ENCODE results near the gene MAU2. TPM values are rescaled to one million over a fixed set of nuclear protein-coding genes. Genes with fewer than 3 reads are reported as not detected.

The MAU2 gene
- total and polyA plus RNA-seq, 2 of the 13 experiments (the other 11 are each of a cell fraction or from before 2014, with no cell fraction given) = 16.8 to 33.8 TPM

GRCh38 chr19:19319732-19320360 lies 783 bp upstream of the MAU2 start (continued):
- TF ChIP-seq, protein P1, sequence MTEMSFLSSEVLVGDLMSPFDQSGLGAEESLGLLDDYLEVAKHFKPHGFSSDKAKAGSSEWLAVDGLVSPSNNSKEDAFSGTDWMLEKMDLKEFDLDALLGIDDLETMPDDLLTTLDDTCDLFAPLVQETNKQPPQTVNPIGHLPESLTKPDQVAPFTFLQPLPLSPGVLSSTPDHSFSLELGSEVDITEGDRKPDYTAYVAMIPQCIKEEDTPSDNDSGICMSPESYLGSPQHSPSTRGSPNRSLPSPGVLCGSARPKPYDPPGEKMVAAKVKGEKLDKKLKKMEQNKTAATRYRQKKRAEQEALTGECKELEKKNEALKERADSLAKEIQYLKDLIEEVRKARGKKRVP (CRISPR knock-in tag; IDR thresholded peaks at IDR 0.05) = no peak
- TF ChIP-seq THAP11 (CRISPR knock-in tag; IDR thresholded peaks at IDR 0.05) (no peak), NCOA2 (CRISPR knock-in tag; IDR thresholded peaks at IDR 0.05) (no peak), PCBP1 (IDR thresholded peaks at IDR 0.05; ENCODE audit: borderline replicate concordance, low read depth, low read length) (no peak), ADNP (CRISPR knock-in tag; IDR thresholded peaks at IDR 0.05) (no peak), AKNA (CRISPR knock-in tag; IDR thresholded peaks at IDR 0.05; ENCODE audit: borderline replicate concordance) (no peak), DNMT1 (CRISPR knock-in tag; IDR thresholded peaks at IDR 0.05) (no peak), SYNCRIP (IDR thresholded peaks at IDR 0.05; ENCODE audit: insufficient read depth, low read depth, low read length) (no peak), ZNF510 (CRISPR knock-in tag; IDR thresholded peaks at IDR 0.05; ENCODE audit: low read depth) (no peak), ARHGAP35 (CRISPR knock-in tag; IDR thresholded peaks at IDR 0.05; ENCODE audit: borderline replicate concordance) (0 out of 2 replicates have a peak, but pooled peaks have one; percentile 76), GTF3A (CRISPR knock-in tag; conservative IDR thresholded peaks at IDR 0.05) (no peak), ZBTB37 (CRISPR knock-in tag; IDR thresholded peaks at IDR 0.05) (no peak), STAG1 (CRISPR knock-in tag; IDR thresholded peaks at IDR 0.05) (no peak), ZNF432 (CRISPR knock-in tag; IDR thresholded peaks at IDR 0.05; ENCODE audit: borderline replicate concordance) (no peak), MEIS1 (CRISPR knock-in tag; IDR thresholded peaks at IDR 0.05; ENCODE audit: borderline replicate concordance) (no peak), ZNF558 (CRISPR knock-in tag; IDR thresholded peaks at IDR 0.05; ENCODE audit: borderline replicate concordance) (no peak), NCOA1 (CRISPR knock-in tag; IDR thresholded peaks at IDR 0.05) (0 out of 2 replicates have a peak, but pooled peaks have one; percentile 47), REXO4 (CRISPR knock-in tag; IDR thresholded peaks at IDR 0.05; ENCODE audit: borderline replicate concordance) (no peak)
- TF ChIP-seq, protein P2, sequence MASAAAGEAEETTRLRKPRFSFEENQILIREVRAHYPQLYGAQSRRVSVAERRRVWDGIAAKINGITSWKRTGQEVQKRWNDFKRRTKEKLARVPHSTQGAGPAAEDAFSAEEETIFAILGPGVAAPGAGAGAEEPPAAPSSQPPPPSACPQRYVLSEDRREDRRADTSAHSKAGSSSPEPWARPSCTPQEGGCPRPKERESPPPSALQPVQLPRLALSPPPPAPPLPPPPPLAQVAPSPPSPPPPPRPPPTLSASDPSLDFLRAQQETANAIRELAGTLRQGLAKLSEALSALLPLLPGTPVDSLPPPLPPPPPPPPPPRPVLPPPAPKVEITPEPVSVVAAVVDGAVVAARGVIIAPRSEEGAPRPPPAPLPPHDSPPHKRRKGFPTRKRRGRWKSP (CRISPR knock-in tag; IDR thresholded peaks at IDR 0.05) = no peak
- TF ChIP-seq, protein P3, sequence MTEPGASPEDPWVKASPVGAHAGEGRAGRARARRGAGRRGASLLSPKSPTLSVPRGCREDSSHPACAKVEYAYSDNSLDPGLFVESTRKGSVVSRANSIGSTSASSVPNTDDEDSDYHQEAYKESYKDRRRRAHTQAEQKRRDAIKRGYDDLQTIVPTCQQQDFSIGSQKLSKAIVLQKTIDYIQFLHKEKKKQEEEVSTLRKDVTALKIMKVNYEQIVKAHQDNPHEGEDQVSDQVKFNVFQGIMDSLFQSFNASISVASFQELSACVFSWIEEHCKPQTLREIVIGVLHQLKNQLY (CRISPR knock-in tag; IDR thresholded peaks at IDR 0.05) = no peak

Measured in HepG2 (cell line).